GM23338 (cell line): ENCODE data around the gene EIF3A. TPM values are rescaled to one million over a fixed set of nuclear protein-coding genes. Genes with fewer than 3 reads are reported as not detected.

Experiments used
- ATAC-seq: fragments of 200-7000 bp; cut with Tn5 transposase; 3 replicates; pipeline ENCODE4 v1.9.1; 2020
- DNase-seq: peaks from one replicate; pipeline ENCODE4 v3.0.0-alpha.2; 2015; ENCODE audit warnings: low spot score
- H2AFZ ChIP-seq: fragments of 200-600 bp; sonication (generic); 2 replicates; pipeline ENCODE4 v1.8.0; 2016; ENCODE audit warnings: antibody characterized with exemption, mild to moderate bottlenecking, moderate library complexity
- H3F3A ChIP-seq: fragments of 200-600 bp; sonication (generic); replicated peaks from 2 replicates; pipeline ENCODE4 v1.8.0; 2017; ENCODE audit warnings: antibody characterized with exemption, mixed run types, low read depth
- H3K27ac ChIP-seq: fragments of 200-600 bp; sonication (generic); 2 replicates; pipeline ENCODE4 v1.6.1; 2016; ENCODE audit warnings: low read depth
- H3K27me3 ChIP-seq: fragments of 200-600 bp; sonication (generic); 2 replicates; pipeline ENCODE4 v1.8.0; 2016; ENCODE audit warnings: mild to moderate bottlenecking, mixed run types, moderate library complexity; ENCODE audit not compliant: insufficient read depth
- H3K36me3 ChIP-seq: fragments of 200-600 bp; sonication (generic); 2 replicates; pipeline ENCODE4 v1.8.0; 2016; ENCODE audit warnings: mild to moderate bottlenecking; ENCODE audit not compliant: insufficient read depth
- H3K4me1 ChIP-seq: fragments of 200-600 bp; sonication (generic); 2 replicates; pipeline ENCODE4 v1.8.0; 2016; ENCODE audit warnings: mild to moderate bottlenecking, moderate library complexity; ENCODE audit not compliant: insufficient read depth
- H3K4me2 ChIP-seq: fragments of 200-600 bp; sonication (generic); 2 replicates; pipeline ENCODE4 v1.7.1; 2017; ENCODE audit warnings: mixed run types
- H3K4me3 ChIP-seq: fragments of 200-600 bp; sonication (generic); 2 replicates; pipeline ENCODE4 v1.6.1; 2016; ENCODE audit warnings: mixed run types
- H3K79me2 ChIP-seq: fragments of 200-600 bp; sonication (generic); replicated peaks from 2 replicates; pipeline ENCODE4 v1.8.0; 2017; ENCODE audit warnings: mild to moderate bottlenecking; ENCODE audit not compliant: insufficient read depth
- H3K9me2 ChIP-seq: fragments of 200-600 bp; sonication (generic); 2 replicates; pipeline ENCODE4 v1.8.0; 2017; ENCODE audit not compliant: insufficient read depth
- H4K20me1 ChIP-seq: fragments of 200-600 bp; sonication (generic); replicated peaks from 2 replicates; pipeline ENCODE4 v1.8.0; 2017; ENCODE audit warnings: mild to moderate bottlenecking; ENCODE audit not compliant: insufficient read depth
- H3K27ac Mint-ChIP-seq: 2 replicates; pipeline ENCODE4 v1.8.0; 2020; ENCODE audit warnings: inconsistent platforms, mild to moderate bottlenecking, moderate library complexity, mixed read lengths
- H3K27me3 Mint-ChIP-seq: 3 replicates; pipeline ENCODE4 v1.8.0; 2022; ENCODE audit warnings: low read depth, mild to moderate bottlenecking, moderate library complexity, mixed read lengths, inconsistent platforms; ENCODE audit not compliant: insufficient read depth, poor library complexity
- H3K36me3 Mint-ChIP-seq: 3 replicates; pipeline ENCODE4 v1.8.0; 2021; ENCODE audit warnings: low read depth, mild to moderate bottlenecking, inconsistent platforms, moderate library complexity, mixed read lengths
- H3K4me1 Mint-ChIP-seq: 3 replicates; pipeline ENCODE4 v1.8.0; 2020; ENCODE audit warnings: mild to moderate bottlenecking, inconsistent platforms, mixed read lengths
- H3K4me3 Mint-ChIP-seq: 3 replicates; pipeline ENCODE4 v1.8.0; 2021; ENCODE audit warnings: moderate library complexity, mild to moderate bottlenecking, inconsistent platforms, mixed read lengths
- H3K9me3 Mint-ChIP-seq: 3 replicates; pipeline ENCODE4 v1.8.0; 2020; ENCODE audit warnings: moderate library complexity, mild to moderate bottlenecking, inconsistent platforms, mixed read lengths
- CREB1 ChIP-seq: fragments of 250-450 bp; sonication (Bioruptor Pico); IDR thresholded peaks from 2 replicates; pipeline ENCODE4 v1.5.0; 2020; ENCODE audit warnings: low read depth, mild to moderate bottlenecking, moderate library complexity
- ETS1 ChIP-seq: IDR thresholded peaks from 2 replicates; pipeline ENCODE4 v1.6.1; 2016; ENCODE audit warnings: antibody characterized with exemption
- EZH2 ChIP-seq: fragments of 200-600 bp; sonication (generic); IDR thresholded peaks from one replicate; pipeline ENCODE4 v1.8.0; 2017; ENCODE audit warnings: antibody characterized with exemption, mild to moderate bottlenecking, low read depth; ENCODE audit not compliant: unreplicated experiment
- EZH2phosphoT487 ChIP-seq: fragments of 200-600 bp; sonication (generic); IDR thresholded peaks from one replicate; pipeline ENCODE4 v1.8.1; 2018; ENCODE audit warnings: antibody characterized with exemption; ENCODE audit not compliant: unreplicated experiment
- JUNB ChIP-seq: IDR thresholded peaks from one replicate; pipeline ENCODE4 v1.6.1; 2016; ENCODE audit warnings: antibody characterized with exemption; ENCODE audit not compliant: unreplicated experiment
- NANOG ChIP-seq: IDR thresholded peaks from 2 replicates; pipeline ENCODE4 v1.6.1; 2016; ENCODE audit warnings: antibody characterized with exemption, borderline replicate concordance
- POLR2AphosphoS5 ChIP-seq: IDR thresholded peaks from 2 replicates; pipeline ENCODE4 v1.6.1; 2016; ENCODE audit warnings: antibody characterized with exemption, low read depth
- REST ChIP-seq: IDR thresholded peaks from one replicate; pipeline ENCODE4 v1.6.1; 2018; ENCODE audit warnings: antibody characterized with exemption; ENCODE audit not compliant: unreplicated experiment
- STAT1 ChIP-seq: IDR thresholded peaks from one replicate; pipeline ENCODE4 v1.6.1; 2016; ENCODE audit warnings: antibody characterized with exemption; ENCODE audit not compliant: unreplicated experiment
- ZNF114 ChIP-seq: fragments of 250-450 bp; sonication (Bioruptor Pico); IDR thresholded peaks from 2 replicates; pipeline ENCODE4 v1.5.0; 2020; ENCODE audit warnings: mild to moderate bottlenecking, moderate library complexity
- ZNF331 ChIP-seq: fragments of 250-450 bp; sonication (Bioruptor Pico); IDR thresholded peaks from 2 replicates; pipeline ENCODE4 v1.5.0; 2020; ENCODE audit warnings: low read depth, mild to moderate bottlenecking, moderate library complexity
- polyA plus RNA-seq: library from polyadenylated mRNA; unstranded; fragments of >200 nt; fragmentation: Nextera tagmentation; extraction: Ambion mirVana; gene quantifications from 2 replicates; pipeline ENCODE4 v1.2.1, GENCODE V29; 2016
- total RNA-seq: library from RNA; depleted of rRNA; stranded (reverse); fragments of >200 nt; shearing (Covaris generic); gene quantifications from 2 replicates; pipeline ENCODE4 v1.2.3, GENCODE V29; 2014

The EIF3A gene
- total and polyA plus RNA-seq, 2 experiments from 2014 or later, result 152 to 170 TPM

- peaks cover 3% of the 10 kb centered on the region; the same call in 2 of the 3 replicates for H3K4me1 Mint-ChIP-seq
These were observed 9.6 kb upstream of the EIF3A start for GRCh38 chr10:119090026-119090795.

GRCh38 chr10:119087271-119087882 lies 6.8 kb upstream of the EIF3A start:
- no peaks in the 10 kb centered on the region for H3K9me3 Mint-ChIP-seq
- no peaks in the 10 kb centered on the region for H3K36me3 Mint-ChIP-seq
- peaks cover 1% of the 10 kb centered on the region for H3K27me3 Mint-ChIP-seq
- Histone ChIP-seq H3K27me3 (no peaks in the 10 kb centered on the region), H3K4me1 (no peaks in the 10 kb centered on the region), H3K27ac (no peak overlapping the region), H4K20me1 (no peaks in the 10 kb centered on the region), H3F3A (no peaks in the 10 kb centered on the region), H3K4me3 (no peak overlapping the region), H2AFZ (no peak overlapping the region), H3K9me2 (no peaks in the 10 kb centered on the region), H3K79me2 (no peaks in the 10 kb centered on the region), H3K4me2 (no peak overlapping the region), H3K36me3 (no peaks in the 10 kb centered on the region)
- DNase-seq, result no peak
- H3K4me3 Mint-ChIP-seq, result no peak overlapping the region
- ATAC-seq, result no peak
- H3K27ac Mint-ChIP-seq, result no peak overlapping the region
- peaks cover 3% of the 10 kb centered on the region; the same call in 2 of the 3 replicates for H3K4me1 Mint-ChIP-seq
- TF ChIP-seq ETS1 (no peak), EZH2 (no peak), ZNF331 (CRISPR knock-in tag) (no peak), EZH2phosphoT487 (no peak), POLR2AphosphoS5 (no peak), ZNF114 (no peak), STAT1 (no peak), JUNB (no peak), CREB1 (CRISPR knock-in tag) (no peak), REST (no peak)

More at GRCh38 chr10:119090026-119090795, 9.6 kb upstream of the EIF3A start:
- Mint-ChIP-seq H3K9me3 (no peaks in the 10 kb centered on the region), H3K4me3 (no peak overlapping the region), H3K36me3 (no peaks in the 10 kb centered on the region), H3K27ac (no peak overlapping the region), H3K27me3 (peaks cover 4% of the 10 kb centered on the region)
- ATAC-seq, result no peak
- H4K20me1 ChIP-seq, result no peaks in the 10 kb centered on the region
- no peak overlapping the region for H3K4me2 ChIP-seq
- no peaks in the 10 kb centered on the region for H3K9me2 ChIP-seq
- no peak overlapping the region for H2AFZ ChIP-seq
- no peak overlapping the region for H3K4me3 ChIP-seq
- TF ChIP-seq ZNF331 (CRISPR knock-in tag) (no peak), NANOG (no peak), REST (no peak)
- DNase-seq, result no peak
- no peaks in the 10 kb centered on the region for H3K27me3 ChIP-seq
- no peaks in the 10 kb centered on the region for H3K79me2 ChIP-seq
- no peaks in the 10 kb centered on the region for H3K4me1 ChIP-seq
- H3F3A ChIP-seq, result no peaks in the 10 kb centered on the region
- no peaks in the 10 kb centered on the region for H3K36me3 ChIP-seq
- H3K27ac ChIP-seq, result no peak overlapping the region
